Neural cell (in vitro differentiated cells): Measurements from ENCODE around the gene NBDY. TPM values are rescaled to one million over a fixed set of nuclear protein-coding genes. Genes with fewer than 3 reads are reported as not detected.

Source experiments
- H2AFZ ChIP-seq: fragments of 200-600, 300-800 bp; sonication (generic), shearing (Covaris generic); 2 replicates; pipeline ENCODE4 v1.6.0; 2014; ENCODE audit warnings: low read depth, mild to moderate bottlenecking, antibody characterized with exemption, low read length, moderate library complexity
- H3F3A ChIP-seq: fragments of 200-600 bp; shearing (Covaris generic); 2 replicates; pipeline ENCODE4 v1.6.1; 2016; ENCODE audit warnings: mild to moderate bottlenecking, moderate library complexity, mixed read lengths, antibody characterized with exemption, low read length; ENCODE audit not compliant: insufficient read depth, poor library complexity, severe bottlenecking
- H3K27ac ChIP-seq: fragments of 200-600, 300-800 bp; sonication (generic), shearing (Covaris generic); 2 replicates; pipeline ENCODE4 v1.5.1; 2014; ENCODE audit warnings: mild to moderate bottlenecking, low read length, moderate library complexity
- H3K27me3 ChIP-seq: fragments of 300-800, 200-600 bp; sonication (generic), shearing (Covaris generic); 2 replicates; pipeline ENCODE4 v1.6.0; 2014; ENCODE audit warnings: mild to moderate bottlenecking, low read depth, low read length, moderate library complexity; ENCODE audit not compliant: insufficient read depth
- H3K36me3 ChIP-seq: fragments of 300-800, 200-600 bp; sonication (generic), shearing (Covaris generic); 2 replicates; pipeline ENCODE4 v1.5.1; 2014; ENCODE audit warnings: mild to moderate bottlenecking, antibody characterized with exemption, low read length, moderate library complexity; ENCODE audit not compliant: insufficient read depth
- H3K4me2 ChIP-seq: fragments of 300-800, 200-600 bp; sonication (generic), shearing (Covaris generic); 2 replicates; pipeline ENCODE4 v1.6.0; 2014; ENCODE audit warnings: mild to moderate bottlenecking, low read length
- H3K4me3 ChIP-seq: fragments of 300-800, 200-600 bp; sonication (generic), shearing (Covaris generic); 2 replicates; pipeline ENCODE4 v1.5.1; 2014; ENCODE audit warnings: mild to moderate bottlenecking, low read length, moderate library complexity
- H3K79me2 ChIP-seq: fragments of 200-600 bp; shearing (Covaris generic); replicated peaks from 2 replicates; pipeline ENCODE4 v1.6.0; 2014; ENCODE audit warnings: mild to moderate bottlenecking, low read length, moderate library complexity; ENCODE audit not compliant: insufficient read depth
- H3K9ac ChIP-seq: fragments of 300-800, 200-600 bp; sonication (generic), shearing (Covaris generic); 2 replicates; pipeline ENCODE4 v1.6.1; 2016; ENCODE audit warnings: mild to moderate bottlenecking, low read length, mixed read lengths
- H3K9me2 ChIP-seq: fragments of 200-600 bp; shearing (Covaris generic); 2 replicates; pipeline ENCODE4 v1.6.1; 2016; ENCODE audit warnings: mild to moderate bottlenecking, low read length, mixed read lengths; ENCODE audit not compliant: insufficient read depth
- H3K9me3 ChIP-seq: fragments of 200-600, 300-800 bp; sonication (generic), shearing (Covaris generic); 2 replicates; pipeline ENCODE4 v1.6.1; 2016; ENCODE audit warnings: mild to moderate bottlenecking, mixed run types, low read length, moderate library complexity, mixed read lengths
- H4K20me1 ChIP-seq: fragments of 200-600 bp; shearing (Covaris generic); 2 replicates; pipeline ENCODE4 v1.6.1; 2016; ENCODE audit warnings: mild to moderate bottlenecking, mixed run types; ENCODE audit not compliant: insufficient read depth
- EP300 ChIP-seq: fragments of 450-650 bp; conservative IDR thresholded peaks from 2 replicates; pipeline ENCODE4 v1.6.1; 2014; ENCODE audit warnings: antibody characterized with exemption, mild to moderate bottlenecking, moderate library complexity; ENCODE audit not compliant: poor library complexity, severe bottlenecking
- EZH2 ChIP-seq: fragments of 200-600, 300-800 bp; shearing (Covaris generic), sonication (generic); IDR thresholded peaks from 2 replicates; pipeline ENCODE4 v1.6.1; 2014; ENCODE audit warnings: antibody characterized with exemption, low read length, borderline replicate concordance, mild to moderate bottlenecking; ENCODE audit not compliant: insufficient read depth, poor library complexity, severe bottlenecking
- MXI1 ChIP-seq: fragments of 450-650 bp; conservative IDR thresholded peaks from 2 replicates; pipeline ENCODE4 v1.6.1; 2014; ENCODE audit warnings: antibody characterized with exemption, mild to moderate bottlenecking; ENCODE audit not compliant: poor library complexity, severe bottlenecking
- POLR2AphosphoS5 ChIP-seq: IDR thresholded peaks from 2 replicates; pipeline ENCODE4 v1.6.1; 2012
- RAD21 ChIP-seq: fragments of 450-650 bp; conservative IDR thresholded peaks from 2 replicates; pipeline ENCODE4 v1.6.1; 2014; ENCODE audit warnings: antibody characterized with exemption, mild to moderate bottlenecking, moderate library complexity
- SMC3 ChIP-seq: fragments of 450-650 bp; conservative IDR thresholded peaks from 2 replicates; pipeline ENCODE4 v1.6.1; 2014; ENCODE audit warnings: antibody characterized with exemption, mild to moderate bottlenecking, moderate library complexity; ENCODE audit not compliant: poor library complexity
- TAF1 ChIP-seq: IDR thresholded peaks from 2 replicates; pipeline ENCODE4 v1.6.1; 2012; ENCODE audit warnings: low read depth
- polyA plus RNA-seq: library from polyadenylated mRNA; depleted of rRNA; stranded (reverse); fragments of >200 nt; gene quantifications from 2 replicates; pipeline ENCODE4 v1.2.3, GENCODE V29; 2014
- TF ChIP-seq, protein P1 (sequence below): IDR thresholded peaks from 2 replicates; pipeline ENCODE4 v1.6.1; 2012; ENCODE audit warnings: borderline replicate concordance
- TF ChIP-seq, protein P2 (sequence below): fragments of 450-650 bp; IDR thresholded peaks from 2 replicates; pipeline ENCODE4 v1.5.1; 2014; ENCODE audit warnings: antibody characterized with exemption, mild to moderate bottlenecking, moderate library complexity; ENCODE audit not compliant: poor library complexity, severe bottlenecking

NBDY gene
- polyA plus RNA-seq, 1 donor from 2014 or later, result 29.7 TPM

DNA sequence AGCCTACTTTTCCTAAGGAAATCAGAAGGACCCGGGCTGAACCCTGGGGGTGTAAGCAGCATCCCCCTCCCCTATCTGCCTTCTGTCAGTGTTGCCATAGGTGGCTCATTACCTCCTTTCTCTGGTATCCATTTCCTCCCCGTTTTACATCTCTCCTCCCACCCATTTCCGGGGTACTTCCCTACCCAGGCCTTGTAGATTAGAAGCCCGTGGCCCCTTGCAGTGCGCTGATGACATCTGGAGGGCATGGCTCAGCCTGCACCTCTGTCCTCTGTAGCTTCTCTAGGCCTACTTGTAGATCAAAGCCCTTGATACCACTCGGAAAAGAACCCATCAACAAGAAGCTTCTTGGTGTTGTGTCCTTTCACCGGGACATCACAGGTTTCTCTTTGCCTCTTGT lies 71.8 kb downstream of the NBDY start:
- H3K27ac ChIP-seq, result no peak overlapping the region
- H3K9ac ChIP-seq, result no peak overlapping the region

DNA sequence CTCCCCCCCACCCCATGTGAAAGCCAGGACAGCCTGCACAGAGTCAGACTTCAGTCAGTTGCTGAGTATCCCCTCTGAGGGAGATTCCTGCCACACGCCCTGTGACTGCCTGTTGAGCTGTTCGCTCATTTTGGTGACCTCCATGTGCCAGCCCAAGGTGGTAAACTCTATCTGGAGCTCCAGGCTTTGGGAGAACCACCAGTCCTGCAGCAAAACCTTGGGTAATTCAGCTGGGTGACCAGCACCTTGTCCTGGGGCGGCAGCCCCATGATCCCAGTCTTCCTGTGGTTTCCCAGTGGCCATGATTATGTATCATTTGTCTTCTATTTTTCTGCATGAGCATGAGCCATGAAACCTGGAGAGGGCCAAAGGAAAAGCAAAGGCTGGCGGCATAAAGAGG lies 73.4 kb downstream of the NBDY start:
- H2AFZ ChIP-seq, result no peak overlapping the region
- no peak overlapping the region for H3K9ac ChIP-seq
- no peaks in the 10 kb centered on the region for H3K27me3 ChIP-seq
- no peaks in the 10 kb centered on the region for H3K36me3 ChIP-seq
- no peaks in the 10 kb centered on the region for H3K9me3 ChIP-seq
- no peaks in the 10 kb centered on the region for H3K79me2 ChIP-seq
- no peak overlapping the region for H3K27ac ChIP-seq
- H3K4me3 ChIP-seq, result no peak overlapping the region
- TF ChIP-seq EZH2 (no peak), RAD21 (no peak), EP300 (no peak), MXI1 (no peak), TAF1 (no peak), POLR2AphosphoS5 (no peak), SMC3 (no peak)
- TF ChIP-seq, protein P1, sequence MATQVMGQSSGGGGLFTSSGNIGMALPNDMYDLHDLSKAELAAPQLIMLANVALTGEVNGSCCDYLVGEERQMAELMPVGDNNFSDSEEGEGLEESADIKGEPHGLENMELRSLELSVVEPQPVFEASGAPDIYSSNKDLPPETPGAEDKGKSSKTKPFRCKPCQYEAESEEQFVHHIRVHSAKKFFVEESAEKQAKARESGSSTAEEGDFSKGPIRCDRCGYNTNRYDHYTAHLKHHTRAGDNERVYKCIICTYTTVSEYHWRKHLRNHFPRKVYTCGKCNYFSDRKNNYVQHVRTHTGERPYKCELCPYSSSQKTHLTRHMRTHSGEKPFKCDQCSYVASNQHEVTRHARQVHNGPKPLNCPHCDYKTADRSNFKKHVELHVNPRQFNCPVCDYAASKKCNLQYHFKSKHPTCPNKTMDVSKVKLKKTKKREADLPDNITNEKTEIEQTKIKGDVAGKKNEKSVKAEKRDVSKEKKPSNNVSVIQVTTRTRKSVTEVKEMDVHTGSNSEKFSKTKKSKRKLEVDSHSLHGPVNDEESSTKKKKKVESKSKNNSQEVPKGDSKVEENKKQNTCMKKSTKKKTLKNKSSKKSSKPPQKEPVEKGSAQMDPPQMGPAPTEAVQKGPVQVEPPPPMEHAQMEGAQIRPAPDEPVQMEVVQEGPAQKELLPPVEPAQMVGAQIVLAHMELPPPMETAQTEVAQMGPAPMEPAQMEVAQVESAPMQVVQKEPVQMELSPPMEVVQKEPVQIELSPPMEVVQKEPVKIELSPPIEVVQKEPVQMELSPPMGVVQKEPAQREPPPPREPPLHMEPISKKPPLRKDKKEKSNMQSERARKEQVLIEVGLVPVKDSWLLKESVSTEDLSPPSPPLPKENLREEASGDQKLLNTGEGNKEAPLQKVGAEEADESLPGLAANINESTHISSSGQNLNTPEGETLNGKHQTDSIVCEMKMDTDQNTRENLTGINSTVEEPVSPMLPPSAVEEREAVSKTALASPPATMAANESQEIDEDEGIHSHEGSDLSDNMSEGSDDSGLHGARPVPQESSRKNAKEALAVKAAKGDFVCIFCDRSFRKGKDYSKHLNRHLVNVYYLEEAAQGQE, result no peak
- TF ChIP-seq, protein P2, sequence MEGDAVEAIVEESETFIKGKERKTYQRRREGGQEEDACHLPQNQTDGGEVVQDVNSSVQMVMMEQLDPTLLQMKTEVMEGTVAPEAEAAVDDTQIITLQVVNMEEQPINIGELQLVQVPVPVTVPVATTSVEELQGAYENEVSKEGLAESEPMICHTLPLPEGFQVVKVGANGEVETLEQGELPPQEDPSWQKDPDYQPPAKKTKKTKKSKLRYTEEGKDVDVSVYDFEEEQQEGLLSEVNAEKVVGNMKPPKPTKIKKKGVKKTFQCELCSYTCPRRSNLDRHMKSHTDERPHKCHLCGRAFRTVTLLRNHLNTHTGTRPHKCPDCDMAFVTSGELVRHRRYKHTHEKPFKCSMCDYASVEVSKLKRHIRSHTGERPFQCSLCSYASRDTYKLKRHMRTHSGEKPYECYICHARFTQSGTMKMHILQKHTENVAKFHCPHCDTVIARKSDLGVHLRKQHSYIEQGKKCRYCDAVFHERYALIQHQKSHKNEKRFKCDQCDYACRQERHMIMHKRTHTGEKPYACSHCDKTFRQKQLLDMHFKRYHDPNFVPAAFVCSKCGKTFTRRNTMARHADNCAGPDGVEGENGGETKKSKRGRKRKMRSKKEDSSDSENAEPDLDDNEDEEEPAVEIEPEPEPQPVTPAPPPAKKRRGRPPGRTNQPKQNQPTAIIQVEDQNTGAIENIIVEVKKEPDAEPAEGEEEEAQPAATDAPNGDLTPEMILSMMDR, result no peak
- no peaks in the 10 kb centered on the region for H3F3A ChIP-seq
- no peak overlapping the region for H3K4me2 ChIP-seq
- no peaks in the 10 kb centered on the region for H4K20me1 ChIP-seq
- H3K9me2 ChIP-seq, result no peaks in the 10 kb centered on the region

More for the DNA sequence above, 71.8 kb downstream of the NBDY start:
- no peaks in the 10 kb centered on the region for H3K27me3 ChIP-seq
- H3K36me3 ChIP-seq, result no peaks in the 10 kb centered on the region
- H2AFZ ChIP-seq, result no peak overlapping the region
- no peak overlapping the region for H3K4me2 ChIP-seq
- no peak overlapping the region for H3K4me3 ChIP-seq
- no peaks in the 10 kb centered on the region for H3F3A ChIP-seq
- H4K20me1 ChIP-seq, result no peaks in the 10 kb centered on the region
- no peaks in the 10 kb centered on the region for H3K9me3 ChIP-seq
- no peaks in the 10 kb centered on the region for H3K9me2 ChIP-seq
- no peaks in the 10 kb centered on the region for H3K79me2 ChIP-seq
- no peak for TF ChIP-seq EP300
- no peak for TF ChIP-seq MXI1
- no peak for TF ChIP-seq TAF1
- TF ChIP-seq SMC3, result no peak
- TF ChIP-seq, protein P2, result no peak
- TF ChIP-seq POLR2AphosphoS5, result no peak
- TF ChIP-seq, protein P1, result no peak
- no peak for TF ChIP-seq RAD21
